ENCODE results near the gene ZNF536. TPM values are rescaled to one million over a fixed set of nuclear protein-coding genes. Genes with fewer than 3 reads are reported as not detected.

Gene ZNF536
- total RNA-seq, 1 experiment from 2014 or later = not detected

DNA sequence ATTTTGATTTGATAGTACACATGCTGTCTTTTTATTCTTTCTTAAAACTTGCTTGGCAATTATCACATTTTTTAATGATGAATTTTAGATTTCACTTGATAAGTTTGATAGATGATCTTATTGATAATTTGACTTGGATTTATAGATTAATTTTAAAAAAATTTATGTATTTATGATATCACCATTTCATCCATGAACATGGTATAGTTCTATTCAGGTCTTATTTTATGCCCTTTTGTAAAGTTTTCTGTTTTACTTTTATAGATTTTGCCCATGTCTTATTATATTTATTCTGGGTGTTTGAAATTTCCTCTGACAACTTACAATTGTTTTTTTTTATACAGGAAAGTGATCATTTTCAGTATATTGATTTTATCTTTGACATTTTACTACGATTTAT is 39.5 kb downstream of the ZNF536 start:
- no peak overlapping the region for H2BK20ac ChIP-seq (ENCODE audit: low read depth, low read length, poor library complexity, severe bottlenecking)
- H3K18ac ChIP-seq (ENCODE audit: insufficient read length, low read depth, low read length) = no peak overlapping the region
- no peak overlapping the region for H4K5ac ChIP-seq (ENCODE audit: insufficient read length, low read depth, low read length)
- no CpG with 5 or more reads among the region's 1 CpG for WGBS (ENCODE audit: extremely low coverage, insufficient read length, low lambda C conversion rate)
- no peak overlapping the region for H3K4me2 ChIP-seq (ENCODE audit: insufficient read depth, insufficient read length, low read length)
- H3K9ac ChIP-seq (ENCODE audit: extremely low read depth, insufficient read length, low read length) = no peak overlapping the region
- H2AK5ac ChIP-seq (ENCODE audit: insufficient read length, low read length) = no peak overlapping the region
- H2BK120ac ChIP-seq (ENCODE audit: low read depth, low read length, poor library complexity, severe bottlenecking) = no peak overlapping the region
- Mint-ChIP-seq H3K4me3 (no peak overlapping the region), H3K36me3 (ENCODE audit: insufficient read depth in 1 of 3, low read depth in 3 of 3) (no peaks in the 10 kb centered on the region; a peak in 1 of 7 replicates), H3K27me3 (ENCODE audit: low read depth) (peaks cover 6% of the 10 kb centered on the region), H3K9me3 (no peaks in the 10 kb centered on the region), H3K4me1 (peaks cover 0 to under 1% of the 10 kb centered on the region in 2 experiments; a peak in 1 of 4 replicates), H3K27ac (no peak overlapping the region)
- no peak overlapping the region for H3T11ph ChIP-seq (ENCODE audit: low read length)
- H4K91ac ChIP-seq (ENCODE audit: insufficient read length, low read depth, low read length) = no peak overlapping the region
- H3K23ac ChIP-seq (ENCODE audit: insufficient read length, low read depth, low read length) = no peak overlapping the region
- no peaks in the 10 kb centered on the region for H3K79me2 ChIP-seq (ENCODE audit: insufficient read depth, low read length)
- H2BK15ac ChIP-seq (ENCODE audit: low read depth, low read length) = no peak overlapping the region
- no peaks in the 10 kb centered on the region for H3K23me2 ChIP-seq (ENCODE audit: insufficient read length, low read depth, low read length, poor library complexity, severe bottlenecking)
- H3K4ac ChIP-seq (ENCODE audit: low read depth, low read length) = no peak overlapping the region
- H3K9me3 ChIP-seq (ENCODE audit: control insufficient read depth, low read depth, low read length) = no peaks in the 10 kb centered on the region
- no peak overlapping the region for H3K14ac ChIP-seq (ENCODE audit: insufficient read depth, low read length)
- H3K79me1 ChIP-seq (ENCODE audit: insufficient read depth, low read depth, low read length, poor library complexity, severe bottlenecking) = no peaks in the 10 kb centered on the region
- no peaks in the 10 kb centered on the region for H3K4me1 ChIP-seq (ENCODE audit: insufficient read depth, low read length)
- no peak overlapping the region for H3K56ac ChIP-seq (ENCODE audit: insufficient read length, low read depth, low read length)
- no peak overlapping the region for H2BK12ac ChIP-seq (ENCODE audit: insufficient read length, low read depth, low read length)
- TF ChIP-seq, protein P1, sequence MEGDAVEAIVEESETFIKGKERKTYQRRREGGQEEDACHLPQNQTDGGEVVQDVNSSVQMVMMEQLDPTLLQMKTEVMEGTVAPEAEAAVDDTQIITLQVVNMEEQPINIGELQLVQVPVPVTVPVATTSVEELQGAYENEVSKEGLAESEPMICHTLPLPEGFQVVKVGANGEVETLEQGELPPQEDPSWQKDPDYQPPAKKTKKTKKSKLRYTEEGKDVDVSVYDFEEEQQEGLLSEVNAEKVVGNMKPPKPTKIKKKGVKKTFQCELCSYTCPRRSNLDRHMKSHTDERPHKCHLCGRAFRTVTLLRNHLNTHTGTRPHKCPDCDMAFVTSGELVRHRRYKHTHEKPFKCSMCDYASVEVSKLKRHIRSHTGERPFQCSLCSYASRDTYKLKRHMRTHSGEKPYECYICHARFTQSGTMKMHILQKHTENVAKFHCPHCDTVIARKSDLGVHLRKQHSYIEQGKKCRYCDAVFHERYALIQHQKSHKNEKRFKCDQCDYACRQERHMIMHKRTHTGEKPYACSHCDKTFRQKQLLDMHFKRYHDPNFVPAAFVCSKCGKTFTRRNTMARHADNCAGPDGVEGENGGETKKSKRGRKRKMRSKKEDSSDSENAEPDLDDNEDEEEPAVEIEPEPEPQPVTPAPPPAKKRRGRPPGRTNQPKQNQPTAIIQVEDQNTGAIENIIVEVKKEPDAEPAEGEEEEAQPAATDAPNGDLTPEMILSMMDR (conservative IDR thresholded peaks at IDR 0.05) = no peak
- no peaks in the 10 kb centered on the region for H4K20me1 ChIP-seq (ENCODE audit: control insufficient read depth, insufficient read depth, insufficient read length)
- no peak for DNase-seq
- H3K27ac ChIP-seq (ENCODE audit: insufficient read length, low read depth, low read length) = no peak overlapping the region
- H3K27me3 ChIP-seq (ENCODE audit: insufficient read depth, low read length) = no peaks in the 10 kb centered on the region
- H4K8ac ChIP-seq (replicated peaks; ENCODE audit: insufficient read length, low read depth, low read length) = no peak overlapping the region
- H2AFZ ChIP-seq (ENCODE audit: low read length) = no peak overlapping the region
- H2BK5ac ChIP-seq (ENCODE audit: insufficient read length, low read length) = no peak overlapping the region

All from H9 (cell line).